ENCODE measurements around the gene MPZL2.

DNA sequence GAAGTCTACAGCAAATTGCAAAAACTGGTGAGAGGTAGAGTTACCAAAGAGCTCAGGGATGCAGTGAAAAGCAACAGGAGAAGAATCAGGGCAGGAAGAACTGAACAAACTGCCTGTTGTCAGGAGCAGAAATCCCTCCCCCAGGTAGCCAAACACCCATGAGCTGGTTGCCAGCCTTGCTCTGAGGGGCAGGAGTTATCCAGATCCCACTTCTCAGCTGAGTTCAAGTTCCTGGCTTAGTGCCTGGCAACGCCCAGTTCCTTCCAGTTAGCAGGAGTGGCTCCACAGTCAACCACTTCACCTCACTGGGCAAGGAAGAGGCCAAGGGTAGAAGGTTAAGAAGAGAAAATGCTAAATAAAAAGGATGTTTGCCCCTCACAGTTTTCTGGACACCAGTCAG lies 1.9 kb upstream of the MPZL2 start:
- TF ChIP-seq HMG20A (CRISPR knock-in tag; IDR thresholded peaks at IDR 0.05; ENCODE audit: borderline replicate concordance) (no peak), MAFF (IDR thresholded peaks at IDR 0.05; ENCODE audit: low read depth, low read length) (no peak), TCF7 (IDR thresholded peaks at IDR 0.05; ENCODE audit: low read depth) (no peak), XRCC5 (optimal IDR thresholded peaks at IDR 0.05; ENCODE audit: low read length) (no peak), YY1 (IDR thresholded peaks at IDR 0.05; ENCODE audit: insufficient read depth, insufficient replicate concordance, low read depth, low read length) (no peak), POLR2A (IDR thresholded peaks at IDR 0.05; ENCODE audit: insufficient read depth in 1 of 2, low read depth in 2 of 2, low read length in 2 of 2) (no peak), POLR2AphosphoS5 (IDR thresholded peaks at IDR 0.05; ENCODE audit: low read depth, low read length) (no peak), SMC3 (IDR thresholded peaks at IDR 0.05; ENCODE audit: low read length) (no peak), EP300 (IDR thresholded peaks at IDR 0.05; ENCODE audit: low read depth in 2 of 2, low read length in 2 of 2) (no peak), EP300 (CRISPR knock-in tag; IDR thresholded peaks at IDR 0.05; ENCODE audit: borderline replicate concordance) (no peak), ZNF704 (CRISPR knock-in tag; IDR thresholded peaks at IDR 0.05; ENCODE audit: borderline replicate concordance) (no peak), ZNF747 (CRISPR knock-in tag; IDR thresholded peaks at IDR 0.05; ENCODE audit: borderline replicate concordance) (no peak)
